Pulmonary artery endothelial cell (primary cell): ENCODE measurements around the gene VEZT. TPM values are rescaled to one million over a fixed set of nuclear protein-coding genes. Genes with fewer than 3 reads are reported as not detected.
"Not testable (repeated sequence)": the region's sequence is repeated elsewhere in the genome, so short reads cannot be mapped to it uniquely, and the experiment has no call there.

Source experiments
- DNase-seq: peaks from one replicate; pipeline ENCODE4 v3.0.0-alpha.2; 2011; ENCODE audit warnings: low read depth, low spot score
- total RNA-seq: library from RNA; depleted of rRNA; stranded (reverse); fragments of >200 nt; gene quantifications from 2 replicates; pipeline ENCODE4 v1.2.3, GENCODE V29; 2014

VEZT gene
- total RNA-seq, 1 donor from 2014 or later: 83.9 TPM

DNA sequence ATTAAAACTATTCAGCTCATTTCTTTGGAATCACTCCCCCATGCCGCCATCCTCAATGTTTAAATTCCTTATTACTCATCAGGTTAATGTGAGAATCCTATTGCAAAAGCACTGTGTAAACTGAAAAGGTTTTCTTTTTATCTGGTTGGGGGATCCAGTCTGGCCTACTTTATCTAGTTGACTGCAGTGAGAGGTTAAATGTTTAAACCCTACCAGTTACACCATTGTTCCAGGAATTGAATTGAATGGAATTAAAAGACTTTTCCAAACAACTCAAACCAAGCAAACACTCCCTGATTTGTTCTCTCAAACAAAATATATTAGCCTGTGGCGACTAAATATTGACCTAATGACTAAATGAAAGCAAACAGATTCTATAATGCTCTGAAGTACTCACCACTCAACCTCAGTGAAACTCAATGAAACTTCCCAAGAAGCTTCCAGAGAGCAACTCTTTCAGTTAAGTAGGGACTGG, 100.5 kb downstream of the VEZT start:
- DNase-seq: no peak

DNA sequence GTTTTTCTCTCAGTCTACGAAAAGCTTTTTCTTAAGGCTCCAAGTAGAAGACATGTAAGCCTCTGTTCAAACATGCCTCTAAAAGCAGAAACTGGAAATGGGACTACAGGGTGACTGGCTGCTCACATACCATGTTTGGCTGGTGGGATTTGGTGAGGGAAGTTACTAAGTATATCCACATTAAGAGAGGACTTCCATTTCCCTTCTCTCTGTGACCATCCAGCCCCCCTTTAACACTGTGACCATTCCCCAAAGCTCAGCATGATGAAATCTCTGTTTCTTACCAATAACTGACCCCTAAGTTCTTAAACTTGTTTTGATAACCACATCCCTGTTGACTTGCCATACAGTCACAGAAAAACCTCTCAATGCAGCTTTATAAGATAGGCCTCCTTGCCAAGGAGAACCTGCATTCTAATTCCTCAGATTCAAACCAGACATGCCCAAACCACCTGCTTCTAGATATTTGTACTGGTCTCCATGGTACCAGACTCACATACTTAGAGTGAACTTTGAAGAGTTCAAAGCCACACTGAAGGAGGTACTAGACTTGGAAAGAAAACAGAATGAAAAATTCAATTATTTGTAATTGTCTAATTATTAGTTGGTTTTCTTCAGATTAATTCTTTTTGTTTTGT, 102.2 kb downstream of the VEZT start:
- no peak for DNase-seq

DNA sequence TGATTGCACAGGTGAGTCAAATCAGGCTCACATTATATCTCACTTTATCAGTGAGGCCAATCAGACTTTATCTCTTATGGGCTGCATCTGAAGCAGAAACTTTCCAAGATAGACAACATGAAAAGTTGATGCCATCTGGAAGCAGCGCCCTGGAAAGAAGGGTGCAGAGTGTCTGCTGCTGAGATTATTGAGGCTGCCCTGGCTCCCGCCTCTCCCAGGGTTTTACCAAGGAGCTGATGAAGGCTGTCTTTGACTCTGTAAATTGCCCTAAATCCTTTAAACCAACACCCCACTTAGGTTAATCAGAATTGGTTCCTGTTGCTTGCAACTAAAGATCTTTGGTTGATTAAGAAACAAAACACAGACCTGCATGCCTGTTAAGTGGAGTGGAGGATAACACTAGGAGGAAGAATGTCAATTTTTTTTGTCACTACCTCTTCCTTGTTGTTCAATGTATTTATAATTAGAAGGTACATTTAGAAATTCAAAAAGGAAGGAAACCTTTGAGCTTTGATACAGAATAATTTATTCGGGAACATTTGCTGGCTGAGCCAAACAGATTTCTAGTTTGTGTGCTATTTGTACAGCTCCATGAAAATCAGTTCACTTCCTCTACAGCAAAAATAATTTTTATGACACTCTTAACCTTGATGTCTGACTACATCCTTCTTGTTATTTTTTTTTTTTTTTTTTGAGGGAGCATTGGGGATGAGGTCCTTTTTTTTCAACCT, 104.1 kb downstream of the VEZT start:
- no peak for DNase-seq

DNA sequence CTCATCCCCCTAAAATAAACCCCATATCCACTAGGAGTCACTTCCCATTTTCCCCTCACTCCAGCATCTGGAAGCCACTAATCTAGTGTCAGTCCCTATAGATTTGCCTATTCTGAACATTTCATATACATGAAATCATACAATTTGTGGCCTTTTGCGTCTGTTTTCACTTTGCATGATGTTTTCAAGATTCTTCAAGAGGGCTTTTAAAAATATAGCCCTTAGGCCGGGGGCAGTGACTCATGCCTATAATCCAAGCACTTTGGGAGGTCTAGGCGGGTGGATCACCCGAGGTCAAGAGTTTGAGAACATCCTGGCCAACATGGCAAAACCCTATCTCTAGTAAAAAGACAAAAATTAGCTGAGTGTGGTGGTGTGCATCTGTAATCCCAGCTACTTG, 104.7 kb downstream of the VEZT start:
- no peak for DNase-seq

DNA sequence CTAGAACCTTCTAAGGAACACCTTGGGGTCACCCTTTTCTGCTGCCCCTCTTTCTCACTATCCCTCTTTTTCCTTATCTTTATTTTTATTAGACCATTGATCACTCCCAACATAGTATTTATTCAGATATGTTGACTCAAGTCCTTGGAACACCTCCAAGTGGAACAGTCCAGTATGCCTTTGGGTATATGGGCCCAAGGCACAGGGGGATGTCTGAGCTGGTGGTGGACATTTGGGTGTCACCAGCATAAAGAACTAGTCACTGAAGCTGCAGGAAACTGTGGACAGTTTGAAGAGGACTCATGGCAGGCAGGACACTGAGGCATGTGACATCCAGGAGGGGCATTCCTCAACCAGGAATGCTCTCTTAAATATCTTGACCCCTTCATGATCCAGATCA, 105.6 kb downstream of the VEZT start:
- DNase-seq: no peak

DNA sequence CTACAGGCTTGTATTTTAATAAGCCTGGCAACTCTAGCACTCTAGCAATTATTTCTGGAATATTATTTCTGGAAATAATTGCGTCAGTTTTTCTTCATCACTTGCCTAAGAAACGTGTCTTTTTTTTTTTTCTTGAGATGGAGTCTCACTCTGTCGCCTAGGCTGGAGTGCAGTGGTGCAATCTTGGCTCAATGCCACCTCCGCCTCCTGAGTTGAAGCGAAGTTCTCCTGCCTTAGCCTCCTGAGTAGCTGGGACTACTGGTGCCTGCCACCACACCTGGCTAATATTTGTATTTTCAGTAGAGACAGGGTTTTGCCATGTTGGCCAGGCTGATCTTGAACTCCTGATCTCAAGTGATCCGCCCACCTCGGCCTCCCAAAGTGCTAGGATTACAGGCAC, 106.6 kb downstream of the VEZT start:
- not testable (repeated sequence) for DNase-seq

DNA sequence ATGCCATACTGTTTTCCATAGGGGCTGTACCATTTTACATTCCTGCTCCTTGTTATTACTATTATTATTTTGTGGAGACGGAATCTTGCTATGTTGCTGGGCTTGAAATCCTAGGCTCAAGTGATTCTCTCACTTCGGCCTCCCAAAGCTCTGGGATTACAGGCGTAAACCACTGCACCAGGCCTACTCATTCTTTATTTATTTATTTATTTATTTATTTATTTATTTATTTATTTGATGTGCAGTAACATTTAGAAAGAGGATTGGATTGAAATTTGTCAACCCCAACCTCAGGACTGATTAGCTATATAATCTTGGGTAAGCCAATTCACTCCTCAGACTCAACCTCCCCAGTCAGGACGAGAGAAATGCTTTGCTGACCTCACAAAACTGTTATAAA, 107.9 kb downstream of the VEZT start:
- no peak for DNase-seq

DNA sequence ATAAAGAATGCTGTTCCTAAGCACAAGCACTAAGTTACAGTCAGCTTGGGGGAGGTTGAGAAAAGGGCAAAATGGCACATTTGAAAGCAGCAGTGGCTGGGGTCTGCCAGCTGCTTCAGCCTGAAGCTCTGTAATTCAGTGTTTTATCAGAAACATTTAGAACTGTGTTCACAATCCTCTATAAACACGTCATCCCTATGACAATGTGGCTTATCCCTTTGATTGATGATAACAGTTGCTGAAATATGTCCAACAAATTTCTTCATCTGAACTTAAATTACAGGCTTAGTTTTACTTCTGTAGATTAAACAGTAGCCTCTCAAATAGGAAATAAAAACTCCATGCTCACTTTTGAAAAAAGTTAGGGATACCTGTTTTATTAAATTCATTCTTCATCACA, 108.8 kb downstream of the VEZT start:
- no peak for DNase-seq

DNA sequence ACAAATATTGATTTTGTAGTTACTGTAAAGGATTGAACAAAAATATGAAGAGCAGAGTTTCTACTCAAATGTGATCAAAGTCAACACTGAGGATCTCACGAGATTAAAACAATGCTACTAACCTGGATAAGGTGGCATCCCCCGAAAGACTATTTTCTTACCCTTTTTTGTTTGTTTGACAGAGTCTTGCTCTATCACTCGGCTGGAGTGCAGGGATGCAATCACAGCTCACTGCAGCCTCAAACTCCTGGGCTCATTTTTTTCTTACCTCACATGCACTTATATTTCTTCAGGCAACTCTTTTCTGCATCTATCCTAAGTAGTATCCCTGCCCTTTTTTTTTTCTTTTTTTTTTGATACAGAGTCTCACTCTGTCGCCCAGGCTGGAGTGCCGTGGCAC, 109.2 kb downstream of the VEZT start:
- no peak for DNase-seq

DNA sequence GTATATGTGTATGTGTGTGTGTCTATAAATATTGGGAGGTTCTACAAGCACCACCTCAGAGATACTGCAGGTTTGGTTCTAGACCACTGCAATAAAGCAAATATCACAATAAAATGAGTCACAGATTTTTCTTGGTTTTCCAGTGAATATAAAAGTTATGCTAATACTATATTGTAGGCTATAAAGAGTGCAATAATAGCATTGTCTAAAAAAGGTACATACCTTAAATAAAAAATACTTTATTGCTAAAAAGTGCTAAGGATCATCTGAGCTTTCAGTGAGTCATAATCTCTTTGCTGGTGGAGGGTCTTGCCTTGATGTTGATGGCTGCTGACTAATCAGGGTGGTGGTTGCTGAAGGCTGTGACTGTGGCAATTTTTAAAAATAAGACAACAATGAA, 111.1 kb downstream of the VEZT start:
- no peak for DNase-seq

DNA sequence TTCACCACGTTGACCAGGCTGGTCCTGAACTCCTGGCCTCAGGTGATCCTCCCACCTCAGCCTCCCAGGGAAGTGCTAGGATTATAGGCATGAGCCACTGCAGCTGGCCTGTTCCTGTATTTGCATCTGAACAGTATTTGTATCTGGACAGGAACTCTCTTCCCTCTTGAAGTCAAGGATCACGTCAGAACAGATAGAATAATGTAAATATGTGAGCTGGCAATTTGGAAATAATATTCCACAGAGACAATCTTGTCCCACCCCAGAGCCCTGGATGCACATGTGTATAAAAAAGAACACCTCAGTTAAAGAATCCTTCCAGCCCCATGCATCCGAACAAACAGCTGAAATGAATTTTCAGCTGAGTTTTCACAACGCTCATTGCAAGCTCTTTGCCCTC, 118.3 kb downstream of the VEZT start:
- no peak for DNase-seq

DNA sequence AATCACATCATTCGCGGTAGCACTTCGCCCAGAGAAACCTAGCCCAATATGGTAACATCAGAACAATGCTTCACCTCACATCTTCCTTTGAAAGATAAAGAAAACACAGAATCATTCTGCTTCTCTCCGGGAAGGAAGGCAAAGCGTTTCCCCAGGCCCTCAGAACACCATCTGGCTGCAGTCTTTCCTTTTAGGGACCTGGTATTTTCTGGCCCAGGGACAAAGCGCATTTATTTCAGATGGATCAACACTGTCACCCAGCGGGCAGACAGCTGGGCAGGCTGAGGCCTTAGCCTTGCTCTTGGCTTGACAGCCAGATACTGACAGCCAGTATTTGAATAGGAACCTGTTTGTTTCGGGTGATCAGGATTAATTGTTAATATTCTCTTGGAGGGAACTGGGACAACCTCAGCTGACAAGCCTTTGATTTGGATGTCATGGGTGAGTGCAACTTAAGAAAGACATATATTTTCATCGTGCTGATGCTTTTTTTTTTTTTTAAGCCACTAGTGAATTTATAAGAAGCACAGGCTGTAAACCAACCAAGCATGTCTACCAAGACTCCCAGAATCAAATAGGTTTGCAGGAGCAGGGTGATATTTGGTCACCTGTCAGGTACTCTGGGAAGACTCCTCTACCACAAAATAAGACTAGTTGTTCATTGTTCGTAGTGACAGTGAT, 118.9 kb downstream of the VEZT start:
- peak; percentile 78 for DNase-seq

DNA sequence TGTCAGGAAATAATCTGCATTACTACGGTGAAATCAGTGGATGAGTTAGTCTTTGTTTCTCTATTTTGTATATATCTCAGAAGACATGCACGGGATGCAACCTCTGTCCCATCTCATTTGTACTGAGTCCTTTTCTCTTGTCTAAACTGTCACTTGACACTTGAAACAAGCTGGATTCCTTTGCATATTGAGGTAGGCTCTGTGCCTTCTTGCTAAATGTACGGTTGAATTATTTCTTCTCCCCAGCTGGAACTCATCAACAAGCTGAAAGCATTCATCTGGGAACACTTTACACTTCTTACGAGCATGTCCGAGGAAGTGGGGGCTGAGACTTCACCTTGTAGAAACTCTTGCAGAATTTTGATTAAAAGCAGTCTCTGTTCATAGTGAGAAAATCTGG, 119.5 kb downstream of the VEZT start:
- no peak for DNase-seq

DNA sequence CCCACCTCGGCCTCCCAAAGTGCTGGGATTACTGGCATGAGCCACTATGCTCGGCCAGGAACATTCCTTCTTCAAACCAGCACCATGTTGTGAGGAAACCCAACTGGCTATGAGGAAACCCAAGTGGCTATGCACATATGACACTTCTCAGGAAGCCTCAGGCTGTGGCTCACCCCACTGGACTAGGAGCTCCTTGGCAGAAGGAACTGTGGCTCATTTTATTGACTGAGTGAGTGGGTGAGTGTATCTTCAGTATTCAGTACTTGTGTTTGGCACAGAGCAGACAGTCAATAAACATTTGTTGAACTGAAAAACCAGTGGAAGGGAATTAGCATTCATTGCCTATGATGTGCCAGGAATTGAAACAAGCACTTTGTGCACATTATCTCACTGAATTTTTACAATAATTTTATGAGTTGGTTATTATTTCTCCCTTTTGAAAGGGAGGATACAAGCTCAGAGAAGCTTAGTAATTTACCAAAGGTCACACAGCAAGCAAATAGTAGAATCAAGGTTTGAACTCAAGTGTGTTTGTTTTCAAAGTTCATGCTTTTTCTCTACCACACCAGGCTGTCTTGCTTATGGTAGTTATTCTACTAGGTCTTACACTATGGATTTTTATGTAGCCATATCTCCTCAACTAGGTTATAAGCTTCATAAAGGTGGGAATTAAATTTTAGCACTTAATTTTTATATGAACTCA, 121.6 kb downstream of the VEZT start:
- no peak for DNase-seq

DNA sequence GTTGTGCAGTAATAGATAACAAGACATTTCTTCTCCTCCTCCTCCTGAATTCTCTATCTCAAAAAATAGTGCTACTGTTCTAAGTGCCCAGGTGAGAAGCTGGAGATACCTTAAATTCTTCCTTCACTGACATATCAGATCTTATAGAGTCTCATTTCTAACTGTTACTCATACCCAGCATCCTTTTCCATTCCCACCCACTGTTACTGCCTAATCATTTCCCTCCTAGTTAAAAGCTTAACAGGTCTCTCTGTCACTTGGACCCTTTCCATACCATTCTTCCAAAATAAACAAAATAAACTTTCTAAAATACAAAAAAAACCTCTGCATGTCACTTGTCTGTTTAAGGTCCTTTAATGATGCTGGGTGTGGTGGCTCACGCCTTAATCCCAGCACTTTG, 124.4 kb downstream of the VEZT start:
- no peak for DNase-seq

DNA sequence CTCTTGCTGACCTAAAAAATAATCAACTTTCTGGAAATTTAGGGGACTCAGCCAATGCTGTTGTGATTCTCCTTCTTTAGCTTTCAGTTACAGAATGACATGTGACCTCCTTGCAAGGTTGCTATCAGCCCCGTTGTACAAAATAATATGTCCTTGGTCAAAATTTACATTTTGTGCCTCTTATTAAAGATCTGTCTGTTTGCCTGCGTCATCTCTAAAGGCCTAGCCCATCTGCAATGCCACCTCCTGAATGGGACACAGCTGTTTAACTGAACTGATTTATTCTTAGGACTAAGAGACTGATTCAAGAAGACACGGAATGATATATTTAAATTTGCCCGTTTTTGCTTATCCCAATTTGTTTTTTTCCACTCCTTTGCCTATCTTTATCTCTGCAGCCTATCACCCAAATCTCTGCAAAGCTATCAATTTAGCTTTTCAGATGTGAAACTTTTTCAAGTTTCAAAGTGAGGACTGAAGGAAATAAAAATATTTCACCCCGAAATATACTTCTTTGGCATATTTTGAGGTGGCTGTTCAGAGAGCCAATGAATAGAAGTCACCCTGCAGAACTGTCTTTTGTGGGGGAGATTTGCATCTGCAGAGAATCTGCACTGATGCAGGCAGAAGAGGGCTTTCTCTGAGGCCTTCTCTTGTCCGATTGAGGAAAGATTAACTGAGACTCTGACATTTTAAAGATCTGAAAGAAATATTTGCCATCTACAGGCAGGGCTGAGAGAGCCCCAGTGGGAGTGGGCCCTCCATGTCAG, 126.0 kb downstream of the VEZT start:
- no peak for DNase-seq

DNA sequence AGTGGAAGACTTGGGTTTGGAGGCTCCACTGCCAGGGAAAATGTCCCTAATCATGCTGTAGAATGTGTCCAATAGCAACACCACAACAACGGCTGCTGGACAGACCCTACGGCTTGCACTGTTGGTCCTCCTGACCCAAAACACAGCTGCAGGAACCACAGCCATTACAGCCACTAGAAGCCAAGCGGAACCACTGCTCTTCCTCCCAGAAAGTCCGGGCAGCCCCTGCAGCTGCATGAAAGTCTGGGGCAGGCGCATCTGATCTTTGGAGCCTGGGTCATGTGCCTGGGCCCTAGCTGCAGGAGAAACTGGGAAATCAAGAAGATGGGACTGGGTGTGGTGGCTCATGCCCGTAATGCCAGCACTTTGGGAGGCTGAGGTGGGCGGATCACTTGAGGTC, 131.7 kb downstream of the VEZT start:
- DNase-seq: no peak

DNA sequence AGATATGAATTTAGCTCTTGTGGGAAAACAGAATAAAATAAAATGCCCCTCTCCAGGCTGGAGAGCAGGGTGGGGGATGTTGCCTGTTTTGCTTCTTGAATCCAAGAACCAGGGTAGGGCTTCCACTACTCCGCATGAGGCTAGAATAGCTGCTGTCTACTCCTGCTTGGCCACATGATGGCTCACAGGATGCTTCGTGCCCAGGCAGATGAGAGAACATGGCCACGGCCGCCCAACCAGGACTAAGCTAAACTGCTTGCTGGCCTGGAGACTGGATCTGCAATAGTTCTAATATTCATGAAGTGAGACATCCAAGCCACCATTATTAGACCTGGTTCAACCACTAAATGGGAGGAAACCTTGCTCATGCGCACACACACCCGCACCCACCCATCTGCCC, 134.1 kb downstream of the VEZT start:
- no peak for DNase-seq
